ENCODE measurements around the gene TCIRG1.

TCIRG1 gene

GRCh38 chr11:68004551-68005335 is 34.1 kb upstream of the TCIRG1 start:
- no peak for DNase-seq

DNA sequence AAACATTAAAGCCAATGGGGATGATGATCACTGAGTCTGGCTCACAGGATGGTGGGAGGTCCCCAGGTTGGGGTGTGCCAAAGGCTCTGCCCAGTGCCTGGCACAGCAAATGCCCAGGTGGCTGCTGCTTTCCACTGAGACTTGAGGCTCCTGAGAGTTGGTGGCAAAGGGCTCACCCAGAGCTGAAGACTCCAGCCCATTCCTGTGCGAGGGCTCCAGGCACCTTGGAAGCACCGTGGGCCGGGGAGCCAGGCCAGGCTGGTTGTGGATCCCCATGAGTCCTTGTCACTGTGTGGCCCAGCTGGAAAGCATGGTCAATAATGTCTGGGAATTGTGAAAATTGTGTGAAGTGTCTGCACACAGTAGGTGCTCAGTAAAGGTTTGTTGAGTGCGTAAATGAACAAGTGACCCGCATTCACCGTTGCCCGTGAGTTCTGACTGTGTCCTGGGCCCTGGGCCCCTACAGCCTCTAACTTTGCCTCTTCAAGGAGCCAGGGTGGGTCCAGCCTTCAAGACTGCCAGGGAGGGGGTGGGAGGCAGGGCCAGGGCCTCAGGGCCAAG is 32.1 kb upstream of the TCIRG1 start:
- DNase-seq, result no peak

DNA sequence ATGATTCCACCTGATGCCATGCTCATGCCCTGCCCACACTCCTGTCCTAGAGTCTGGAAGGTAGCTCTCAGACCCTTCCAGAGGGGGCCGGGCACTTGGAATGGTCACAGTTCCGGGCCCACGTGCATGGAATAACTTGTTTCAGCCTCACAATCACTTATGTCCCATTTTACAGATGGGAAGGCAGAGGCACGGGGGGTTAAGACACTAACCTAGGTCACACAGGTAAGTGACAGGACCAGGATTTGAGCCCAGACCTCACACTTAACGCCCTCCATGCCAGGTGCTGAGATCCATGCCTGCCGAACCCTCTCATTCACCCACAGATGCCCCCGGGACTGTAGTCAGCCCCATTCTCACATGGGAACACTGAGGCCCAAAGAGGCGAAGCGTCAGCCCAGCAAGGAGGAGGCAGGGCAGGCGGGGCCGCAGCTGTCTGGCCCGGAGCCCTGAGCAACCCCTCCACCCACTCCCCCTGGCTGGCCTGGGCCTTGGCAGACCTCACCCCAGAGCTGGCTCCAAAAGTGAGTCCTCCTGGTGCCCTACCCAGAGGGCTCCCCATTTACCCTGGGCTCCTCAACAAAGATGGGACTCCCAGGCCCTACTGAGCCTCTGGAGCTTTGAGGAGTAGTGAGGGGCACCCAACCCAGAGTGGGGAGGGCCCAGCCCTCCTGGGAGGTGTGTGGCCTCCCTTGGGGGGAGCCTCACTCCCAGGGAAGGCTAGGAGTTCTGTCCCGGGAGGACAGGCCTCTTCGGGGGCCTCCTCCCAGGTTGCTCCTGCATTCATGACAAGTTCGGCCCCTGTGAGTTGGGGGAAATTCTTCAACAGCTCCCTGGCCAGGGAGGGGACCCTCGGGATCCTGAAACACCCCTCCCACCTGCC is 31.1 kb upstream of the TCIRG1 start:
- no peak for DNase-seq

DNA sequence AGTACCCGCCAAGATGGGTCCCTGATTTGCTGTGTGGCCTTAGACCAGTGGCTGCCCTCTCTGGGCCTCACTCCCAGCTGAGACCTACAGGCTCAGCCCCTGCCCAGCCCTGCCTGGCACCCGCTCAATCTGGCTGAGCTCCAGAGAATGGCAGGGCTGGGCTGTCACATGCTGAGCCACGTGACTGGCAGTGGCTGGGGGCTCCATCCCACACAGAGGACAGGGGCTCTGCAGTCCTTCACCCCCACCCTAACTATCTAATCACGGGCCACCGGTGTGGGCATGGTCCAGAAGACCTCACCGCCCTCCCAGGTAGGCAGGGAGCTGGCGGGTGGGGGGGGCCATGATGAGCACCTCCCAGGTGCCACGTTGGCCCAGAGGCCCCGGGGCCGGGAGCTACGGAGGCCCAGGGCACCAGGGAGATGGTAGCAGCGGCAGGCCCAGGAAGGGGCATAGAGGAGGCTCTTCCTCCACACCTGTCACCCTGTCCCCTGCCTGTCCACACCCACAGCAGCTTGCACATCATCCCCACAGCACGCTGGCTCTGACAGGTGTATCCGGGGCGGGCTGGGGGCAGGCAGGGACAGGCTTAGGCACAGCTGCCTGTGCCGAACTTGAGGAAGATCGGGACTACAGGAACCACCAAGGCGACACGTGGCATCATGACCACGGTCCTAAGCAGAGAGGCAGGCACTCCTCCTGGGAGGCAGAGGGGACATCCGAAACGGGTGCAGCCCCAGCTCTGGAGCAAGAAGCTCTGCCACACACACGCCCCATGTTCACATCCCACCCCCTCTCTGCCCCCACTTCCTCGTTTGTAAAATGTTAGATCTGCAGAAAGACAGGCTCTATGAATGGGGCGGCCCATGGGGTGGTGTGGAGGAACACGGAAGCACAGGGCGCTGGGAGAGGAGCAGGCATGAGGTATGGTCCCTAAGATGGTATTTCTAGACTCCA is 30.2 kb upstream of the TCIRG1 start:
- DNase-seq, result no peak

- DNase-seq, result no peak
Observed at GRCh38 chr11:68009391-68010089, 29.3 kb upstream of the TCIRG1 start.

- DNase-seq, result peak; percentile 91
Observed at GRCh38 chr11:68010090-68011041, 28.5 kb upstream of the TCIRG1 start, which contains the start of gene ALDH3B1. Gene ALDH3B1, plus strand, starts transcription at chr11:68010327. Its CDS starts 4,971 bp downstream, at chr11:68015298.

GRCh38 chr11:68011051-68011943 is 27.5 kb upstream of the TCIRG1 start:
- no peak for DNase-seq

DNA sequence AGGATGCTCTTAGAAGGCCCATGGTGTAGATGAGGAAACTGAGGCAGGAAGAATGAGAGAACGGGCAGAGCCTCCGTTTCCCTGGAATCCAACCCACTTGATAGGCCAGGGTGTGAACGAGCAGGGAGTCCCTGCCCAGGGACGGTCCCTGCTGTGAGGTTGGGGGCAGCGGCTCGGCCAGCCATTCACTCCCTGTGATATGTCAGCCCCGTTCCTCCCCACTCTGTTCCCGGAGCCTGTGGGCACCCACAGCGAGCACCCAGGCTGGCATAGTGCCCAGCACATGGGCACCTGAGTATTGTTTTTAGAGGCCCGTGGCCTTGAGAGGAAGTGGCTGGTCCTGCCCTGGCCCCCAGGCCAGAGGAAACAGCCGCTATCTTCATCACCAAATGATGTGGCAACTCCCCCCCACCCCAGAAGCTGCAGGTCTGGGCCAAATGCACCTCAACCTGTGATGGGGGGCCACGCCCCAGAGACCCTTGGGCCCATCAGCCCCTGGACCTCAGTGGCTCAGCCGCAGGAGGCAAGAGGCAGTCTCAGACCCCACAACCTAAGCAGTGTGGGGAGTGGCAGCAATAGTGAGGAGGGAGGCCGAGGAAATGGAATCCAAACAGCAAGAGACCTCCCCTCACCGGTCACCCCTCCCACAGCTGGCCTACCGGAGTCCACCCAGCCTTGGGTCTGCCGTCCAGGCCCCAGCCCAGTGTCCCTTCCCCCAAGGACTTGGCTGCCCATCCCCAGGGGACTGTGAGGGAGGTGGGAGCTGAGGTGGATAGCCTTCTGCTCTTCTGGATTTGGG is 26.6 kb upstream of the TCIRG1 start:
- DNase-seq, result no peak

DNA sequence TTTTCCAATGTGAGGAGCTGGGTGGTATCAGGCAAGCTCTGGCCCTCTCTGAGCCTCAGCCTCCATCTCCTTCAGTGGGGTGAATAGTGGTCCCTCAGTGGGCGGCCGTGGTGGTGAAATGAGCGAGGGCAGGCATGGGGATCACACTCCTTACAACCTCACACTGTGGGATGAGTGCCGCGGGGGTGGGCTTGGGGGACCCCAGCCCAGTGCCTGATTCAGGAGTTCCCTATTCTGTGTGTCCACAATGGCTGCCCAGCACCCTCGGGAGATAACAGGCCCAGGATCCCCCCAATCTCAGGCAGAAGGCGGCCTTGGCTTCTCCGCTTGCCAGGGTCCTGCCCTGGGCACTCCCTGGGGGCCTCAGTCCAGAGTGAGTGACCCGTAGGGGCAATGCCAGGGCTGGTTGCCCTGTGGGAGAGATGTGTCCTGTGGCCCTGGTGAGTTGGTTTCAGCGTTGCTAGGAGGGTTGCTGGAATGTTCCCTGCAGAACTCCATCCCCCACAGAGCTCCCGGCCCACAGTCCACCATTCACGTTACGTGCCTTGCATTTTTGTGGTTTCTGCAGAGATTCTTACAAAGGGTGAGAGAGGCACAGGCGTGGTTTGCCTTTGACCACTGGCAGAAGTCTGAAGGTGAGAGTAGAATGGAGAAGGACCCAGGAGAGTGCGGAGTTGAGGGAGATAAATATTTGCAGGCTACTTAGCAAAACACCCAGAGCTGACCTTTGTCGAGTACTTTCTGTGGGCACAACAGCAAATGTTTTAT is 25.8 kb upstream of the TCIRG1 start:
- DNase-seq, result peak; percentile 61

DNA sequence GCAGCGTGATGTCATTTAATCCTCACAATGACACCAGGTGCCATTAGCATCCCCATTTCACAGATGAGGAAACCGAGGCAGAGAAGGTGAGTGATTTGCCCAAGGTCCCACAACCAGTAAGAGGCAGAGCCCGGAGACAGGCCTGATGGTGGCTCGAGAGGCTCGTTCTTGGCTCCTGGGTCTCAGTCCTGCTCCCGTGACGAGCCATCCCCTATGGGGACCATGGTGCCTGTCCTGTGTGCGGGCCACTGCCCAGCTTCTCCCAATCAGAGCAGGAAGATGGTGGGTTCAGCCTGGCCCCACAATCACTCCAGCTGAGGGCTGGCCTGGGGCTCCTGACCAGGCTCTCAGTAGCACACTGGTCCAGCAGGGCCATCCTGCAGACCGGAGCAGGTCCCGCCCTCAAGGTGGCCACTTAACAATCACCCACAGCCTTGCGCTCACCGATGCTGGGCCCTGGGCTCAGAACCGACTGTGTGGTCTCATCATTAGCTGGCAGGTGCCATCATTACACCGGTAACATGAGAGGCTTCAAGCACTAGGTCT is 25.1 kb upstream of the TCIRG1 start:
- no peak for DNase-seq

- DNase-seq, result no peak
Observed at GRCh38 chr11:68014157-68014946, 24.5 kb upstream of the TCIRG1 start.

DNA sequence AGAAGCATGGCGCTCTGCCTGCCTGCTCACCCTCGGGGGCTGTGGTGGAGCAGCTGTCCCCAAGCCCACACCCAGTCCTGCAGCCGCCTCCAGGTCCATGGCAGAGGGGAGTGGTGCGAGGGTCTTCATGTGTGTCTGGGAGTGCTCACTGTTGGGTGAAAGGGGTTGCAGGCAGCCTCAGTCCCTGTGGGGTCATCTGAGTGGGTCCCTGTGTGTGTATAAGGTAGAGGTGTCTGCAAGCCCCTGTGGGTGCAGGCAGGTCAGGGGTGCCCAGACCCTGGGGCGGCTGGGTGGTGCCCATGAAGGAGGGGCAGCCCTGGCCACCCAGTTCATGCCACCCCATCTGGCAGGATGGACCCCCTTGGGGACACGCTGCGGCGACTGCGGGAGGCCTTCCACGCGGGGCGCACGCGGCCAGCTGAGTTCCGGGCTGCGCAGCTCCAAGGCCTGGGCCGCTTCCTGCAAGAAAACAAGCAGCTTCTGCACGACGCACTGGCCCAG is 23.8 kb upstream of the TCIRG1 start:
- no peak for DNase-seq

- DNase-seq, result no peak
Observed at GRCh38 chr11:68015467-68015866, 23.4 kb upstream of the TCIRG1 start.

DNA sequence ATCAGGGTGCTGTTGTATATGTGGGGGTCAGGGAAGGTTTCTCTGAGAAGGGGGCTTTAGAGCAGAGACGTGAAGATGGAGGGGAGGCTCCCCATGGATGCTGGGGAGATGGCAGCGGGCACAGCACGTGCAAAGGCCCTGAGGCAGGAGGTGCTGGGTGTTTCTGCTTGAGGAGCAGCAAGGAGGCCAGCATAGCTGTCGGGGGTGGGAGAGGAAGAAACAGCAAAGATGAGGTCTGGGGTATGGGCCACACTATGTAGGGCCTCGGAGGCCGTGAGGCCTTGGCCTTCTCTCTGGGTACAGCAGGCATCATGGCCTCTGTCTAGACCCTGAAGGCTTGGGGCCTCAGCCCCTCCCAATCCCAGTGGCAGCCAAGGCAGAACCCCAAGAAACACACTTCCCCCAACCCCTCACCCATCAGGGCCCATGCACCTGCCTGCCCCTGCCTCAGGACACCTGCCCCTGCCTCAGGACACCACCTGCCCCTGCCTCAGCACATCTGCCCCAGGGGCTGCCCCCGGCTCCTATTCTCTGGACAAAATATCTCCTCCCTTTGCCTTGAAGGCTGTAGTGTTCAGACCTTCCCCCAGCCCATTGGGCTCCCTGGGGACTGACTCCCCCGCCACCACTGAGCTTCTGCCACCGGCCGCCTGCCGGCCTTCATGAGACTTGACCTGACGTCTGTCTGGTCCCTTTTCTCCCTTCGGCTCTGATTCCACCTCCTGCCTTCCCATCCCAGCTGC is 22.5 kb upstream of the TCIRG1 start:
- DNase-seq, result no peak
